ACC112 (cell line): ENCODE data around the gene PFDN1.

ENCODE experiments used
- H2AFZ ChIP-seq: fragments of 200-600 bp; sonication (generic); one replicate; pipeline ENCODE4 v1.6.0; 2017; ENCODE audit warnings: antibody characterized with exemption, low read length; ENCODE audit not compliant: unreplicated experiment
- H3K27ac ChIP-seq: fragments of 200-600 bp; sonication (generic); 2 replicates; pipeline ENCODE4 v1.5.1; 2014; ENCODE audit warnings: low read depth, mild to moderate bottlenecking, antibody characterized with exemption, low read length, moderate library complexity
- H3K27me3 ChIP-seq: fragments of 200-600 bp; sonication (generic); 2 replicates; pipeline ENCODE4 v1.6.1; 2014; ENCODE audit warnings: mild to moderate bottlenecking, antibody characterized with exemption, low read length, moderate library complexity, mixed read lengths; ENCODE audit not compliant: insufficient read depth
- H3K36me3 ChIP-seq: fragments of 200-600 bp; sonication (generic); 2 replicates; pipeline ENCODE4 v1.6.1; 2016; ENCODE audit warnings: mild to moderate bottlenecking, antibody characterized with exemption, low read length, moderate library complexity, mixed read lengths; ENCODE audit not compliant: insufficient read depth
- H3K4me1 ChIP-seq: fragments of 200-600 bp; sonication (generic); one replicate; pipeline ENCODE4 v1.6.1; 2016; ENCODE audit warnings: low read length, mixed read lengths; ENCODE audit not compliant: insufficient read depth, unreplicated experiment, control insufficient read depth
- H3K4me3 ChIP-seq: fragments of 200-600 bp; sonication (generic); 2 replicates; pipeline ENCODE4 v1.5.1; 2014; ENCODE audit warnings: mild to moderate bottlenecking, low read depth, low read length
- H3K79me2 ChIP-seq: fragments of 200-600 bp; sonication (generic); one replicate; pipeline ENCODE4 v1.6.0; 2016; ENCODE audit warnings: low read length; ENCODE audit not compliant: control insufficient read depth, unreplicated experiment, insufficient read depth

Gene PFDN1

DNA sequence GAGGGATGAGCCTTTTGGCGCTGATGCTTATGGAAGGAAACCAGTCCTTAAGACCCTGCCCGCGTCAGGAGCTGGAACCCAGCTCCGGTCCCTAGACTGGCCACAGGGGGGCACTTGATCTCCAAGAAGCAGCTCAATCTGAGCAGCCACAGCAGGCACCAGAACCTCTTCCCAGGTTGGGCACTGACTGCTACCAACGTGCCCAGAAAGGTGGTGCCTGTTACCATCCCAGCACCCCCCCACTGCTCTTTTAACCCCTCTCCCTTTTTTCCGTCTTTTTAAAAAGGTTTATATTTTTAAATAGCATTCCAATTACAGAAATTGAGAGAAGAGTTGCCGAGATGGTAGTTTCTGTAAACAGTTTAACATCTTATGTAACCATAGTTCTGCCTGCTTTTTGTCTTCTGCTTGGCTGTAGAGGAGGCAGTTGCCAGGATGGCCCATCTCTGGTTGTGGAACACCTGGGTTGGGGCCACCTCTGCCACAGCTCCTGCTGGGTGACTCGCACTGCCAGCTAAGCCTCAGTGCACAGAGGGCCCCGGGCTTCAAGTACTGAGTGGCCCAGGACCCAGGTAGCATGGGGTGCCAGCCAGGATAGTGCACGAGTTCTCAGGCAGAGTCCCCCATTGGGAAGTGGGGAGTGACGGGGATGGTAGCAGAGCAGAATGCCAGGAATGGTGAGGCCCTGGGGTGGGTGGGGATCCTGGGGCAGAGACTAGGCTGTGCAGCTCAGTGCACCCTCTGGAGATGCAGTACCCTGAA, 62.8 kb downstream of the PFDN1 start:
- peaks cover 17% of the 10 kb centered on the region for H3K4me1 ChIP-seq
- no peak overlapping the region for H2AFZ ChIP-seq
- H3K36me3 ChIP-seq, result 0 out of 2 replicates have a peak, but pooled peaks cover 4% of the 10 kb centered on the region
- H3K4me3 ChIP-seq, result no peak overlapping the region
- no peaks in the 10 kb centered on the region for H3K79me2 ChIP-seq
- no peaks in the 10 kb centered on the region for H3K27me3 ChIP-seq
- no peak overlapping the region for H3K27ac ChIP-seq

DNA sequence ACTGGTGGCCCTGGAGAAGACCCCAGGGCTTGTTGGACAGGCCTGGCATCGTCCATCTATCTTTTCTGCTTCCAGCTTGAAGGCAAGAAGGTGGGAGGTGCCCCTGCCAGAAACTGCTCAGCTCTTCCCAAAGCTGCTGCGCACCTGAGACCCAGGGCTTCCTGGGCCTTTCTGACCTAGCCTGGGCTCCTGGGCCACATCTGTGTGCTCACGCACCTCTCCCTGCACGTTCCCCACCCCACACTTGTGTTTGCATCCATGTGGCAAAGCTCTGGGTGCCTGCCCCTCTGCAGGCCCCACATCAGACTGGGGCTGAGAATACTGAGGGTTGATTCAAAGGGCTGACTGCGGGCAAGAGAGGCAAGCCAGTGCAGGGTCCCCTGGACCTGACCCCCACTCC, 63.4 kb downstream of the PFDN1 start:
- Histone ChIP-seq H3K79me2 (no peaks in the 10 kb centered on the region), H3K4me3 (no peak overlapping the region), H3K4me1 (peaks cover 12% of the 10 kb centered on the region), H3K27ac (no peak overlapping the region), H3K36me3 (no peaks in the 10 kb centered on the region), H3K27me3 (no peaks in the 10 kb centered on the region), H2AFZ (no peak overlapping the region)

DNA sequence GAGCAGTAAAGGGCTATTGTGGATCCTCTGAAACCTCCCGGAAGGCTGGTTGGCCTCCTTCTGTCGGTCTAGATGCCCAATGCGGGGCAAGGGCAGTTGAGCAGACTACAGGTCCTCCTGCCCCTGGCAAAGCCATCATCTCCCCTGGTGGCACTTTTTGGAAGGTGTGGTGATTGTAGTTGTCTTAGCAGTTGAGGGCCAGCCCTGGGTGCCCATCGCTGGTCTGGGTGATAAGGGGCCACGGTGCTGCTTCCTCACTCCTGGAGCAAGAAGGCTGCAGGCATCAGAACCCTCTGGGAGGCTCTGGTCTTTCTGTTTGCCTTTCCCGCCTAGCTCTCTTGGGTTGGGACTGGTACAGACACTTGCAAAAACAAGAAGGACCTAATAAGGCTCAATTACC, 64.1 kb downstream of the PFDN1 start:
- H3K4me1 ChIP-seq, result peaks cover 12% of the 10 kb centered on the region
- no peak overlapping the region for H3K4me3 ChIP-seq
- H3K36me3 ChIP-seq, result no peaks in the 10 kb centered on the region
- H2AFZ ChIP-seq, result no peak overlapping the region
- no peak overlapping the region for H3K27ac ChIP-seq
- no peaks in the 10 kb centered on the region for H3K27me3 ChIP-seq
- H3K79me2 ChIP-seq, result no peaks in the 10 kb centered on the region

- no peak overlapping the region for H3K27ac ChIP-seq
- no peak overlapping the region for H3K4me3 ChIP-seq
- no peaks in the 10 kb centered on the region for H3K36me3 ChIP-seq
- no peak overlapping the region for H2AFZ ChIP-seq
- peaks cover 12% of the 10 kb centered on the region for H3K4me1 ChIP-seq
- no peaks in the 10 kb centered on the region for H3K79me2 ChIP-seq
- H3K27me3 ChIP-seq, result no peaks in the 10 kb centered on the region
These were observed 65.9 kb downstream of the PFDN1 start for GRCh38 chr5:140236891-140237598.

DNA sequence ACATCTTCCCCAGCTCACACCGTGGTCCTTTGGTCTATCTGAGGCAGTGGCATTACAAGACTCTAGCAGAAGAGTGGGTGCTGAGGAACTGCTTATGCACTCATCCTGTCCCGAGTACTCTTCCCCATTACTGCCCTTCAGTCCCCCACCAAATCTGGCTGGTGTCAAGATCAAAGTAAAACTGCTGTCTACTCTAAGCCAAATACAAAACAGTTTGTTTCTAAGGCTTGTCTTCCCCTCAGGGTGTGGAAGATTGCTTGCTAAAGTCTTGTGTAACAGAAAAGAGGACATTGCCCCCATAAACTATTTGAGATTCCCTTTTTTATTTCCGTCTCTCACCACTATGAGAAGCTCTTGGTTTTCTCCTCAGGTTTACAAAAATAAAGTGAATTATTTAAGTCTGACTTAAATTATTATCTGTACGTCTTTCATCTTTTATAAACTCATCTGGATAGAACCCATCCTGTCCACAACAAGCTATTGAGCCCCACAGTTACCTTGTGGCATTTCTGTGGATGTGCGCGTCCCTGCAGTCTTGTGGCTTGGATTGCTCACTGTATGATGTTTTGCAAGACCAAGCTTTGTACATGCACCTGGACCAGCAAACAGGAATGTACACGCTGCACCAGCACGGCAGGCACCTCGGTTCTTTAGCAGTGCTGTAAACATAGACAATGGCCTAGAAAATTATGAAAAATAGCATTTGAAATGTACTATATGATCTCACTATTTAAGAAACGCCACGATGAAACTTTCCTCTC, 66.9 kb downstream of the PFDN1 start:
- H3K27ac ChIP-seq, result no peak overlapping the region
- no peaks in the 10 kb centered on the region for H3K79me2 ChIP-seq
- H3K36me3 ChIP-seq, result no peaks in the 10 kb centered on the region
- H3K4me3 ChIP-seq, result no peak overlapping the region
- no peak overlapping the region for H2AFZ ChIP-seq
- no peaks in the 10 kb centered on the region for H3K27me3 ChIP-seq
- H3K4me1 ChIP-seq, result peaks cover 2% of the 10 kb centered on the region

DNA sequence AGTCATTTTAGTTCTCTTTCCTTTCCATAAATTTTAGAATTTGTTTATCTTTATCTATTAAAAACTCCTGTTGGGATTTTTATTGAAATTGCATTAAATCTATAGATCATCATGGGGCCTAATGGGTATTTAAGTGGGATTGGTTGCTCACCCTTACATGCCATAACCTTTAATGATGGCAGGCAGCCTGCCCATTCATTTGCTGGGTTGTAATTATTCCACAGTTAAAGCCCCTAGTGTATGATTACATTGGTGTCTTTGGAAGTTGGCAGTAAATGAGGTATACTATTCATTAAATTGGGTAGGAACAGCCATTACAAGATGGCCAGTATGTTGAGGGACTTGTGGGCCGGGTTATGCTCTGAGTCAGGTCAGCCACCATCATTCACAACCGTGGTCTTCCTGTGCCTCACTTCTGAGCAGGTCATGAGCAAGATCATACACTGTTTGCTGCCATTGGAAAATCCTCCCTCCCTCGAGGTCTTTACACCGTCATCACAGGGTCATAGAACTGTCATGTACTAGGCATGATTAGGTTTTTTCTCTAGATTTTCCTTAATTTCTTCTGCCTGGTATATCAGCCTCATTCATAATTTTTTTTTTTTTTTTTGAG, 68.4 kb downstream of the PFDN1 start:
- no peak overlapping the region for H2AFZ ChIP-seq
- no peaks in the 10 kb centered on the region for H3K27me3 ChIP-seq
- no peaks in the 10 kb centered on the region for H3K79me2 ChIP-seq
- H3K4me1 ChIP-seq, result no peaks in the 10 kb centered on the region
- H3K4me3 ChIP-seq, result no peak overlapping the region
- no peak overlapping the region for H3K27ac ChIP-seq
- H3K36me3 ChIP-seq, result no peaks in the 10 kb centered on the region

DNA sequence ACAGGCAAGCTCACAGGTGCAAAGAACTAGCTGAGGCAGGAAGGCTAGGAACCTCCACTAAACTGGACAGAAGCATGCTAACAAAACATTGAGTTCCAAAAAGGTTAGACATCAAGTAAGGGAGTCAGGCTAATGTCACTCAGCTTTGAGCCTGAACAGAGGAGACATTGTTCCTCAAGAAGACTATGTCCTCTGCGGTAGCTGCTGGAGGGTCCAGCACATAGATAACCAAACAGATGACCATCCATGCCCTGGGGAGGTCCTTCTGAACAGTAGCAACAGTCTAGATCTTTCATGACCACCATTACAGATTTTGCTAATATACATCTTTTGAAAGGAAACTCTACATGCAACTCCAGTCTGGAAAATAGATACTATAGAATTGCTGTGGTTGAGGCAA, 70.2 kb downstream of the PFDN1 start:
- no peaks in the 10 kb centered on the region for H3K27me3 ChIP-seq
- no peak overlapping the region for H3K27ac ChIP-seq
- no peaks in the 10 kb centered on the region for H3K79me2 ChIP-seq
- no peak overlapping the region for H2AFZ ChIP-seq
- no peak overlapping the region for H3K4me3 ChIP-seq
- no peaks in the 10 kb centered on the region for H3K36me3 ChIP-seq
- no peaks in the 10 kb centered on the region for H3K4me1 ChIP-seq

DNA sequence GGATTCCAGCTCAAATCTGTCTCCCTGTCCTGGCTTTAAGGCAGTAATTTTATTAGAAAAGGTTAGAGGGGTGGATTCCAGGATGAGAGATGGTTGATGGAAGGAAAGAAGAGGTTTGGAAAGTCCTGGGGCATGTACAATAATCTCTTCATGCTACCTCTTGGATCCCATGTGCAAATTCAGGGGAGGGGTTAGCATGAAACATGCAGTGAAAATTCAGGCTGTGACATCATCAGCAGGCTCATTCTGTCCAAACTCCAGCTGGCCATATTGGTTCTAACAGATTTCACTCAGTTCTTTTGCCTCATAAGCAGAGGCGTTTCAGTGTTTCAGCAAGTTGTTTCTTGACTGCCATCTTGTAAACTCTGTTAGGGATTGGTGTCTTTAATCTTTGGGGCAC, 72.5 kb downstream of the PFDN1 start:
- Histone ChIP-seq H3K27ac (no peak overlapping the region), H3K4me1 (no peaks in the 10 kb centered on the region), H3K27me3 (no peaks in the 10 kb centered on the region), H3K36me3 (no peaks in the 10 kb centered on the region), H2AFZ (no peak overlapping the region), H3K4me3 (no peak overlapping the region), H3K79me2 (no peaks in the 10 kb centered on the region)

DNA sequence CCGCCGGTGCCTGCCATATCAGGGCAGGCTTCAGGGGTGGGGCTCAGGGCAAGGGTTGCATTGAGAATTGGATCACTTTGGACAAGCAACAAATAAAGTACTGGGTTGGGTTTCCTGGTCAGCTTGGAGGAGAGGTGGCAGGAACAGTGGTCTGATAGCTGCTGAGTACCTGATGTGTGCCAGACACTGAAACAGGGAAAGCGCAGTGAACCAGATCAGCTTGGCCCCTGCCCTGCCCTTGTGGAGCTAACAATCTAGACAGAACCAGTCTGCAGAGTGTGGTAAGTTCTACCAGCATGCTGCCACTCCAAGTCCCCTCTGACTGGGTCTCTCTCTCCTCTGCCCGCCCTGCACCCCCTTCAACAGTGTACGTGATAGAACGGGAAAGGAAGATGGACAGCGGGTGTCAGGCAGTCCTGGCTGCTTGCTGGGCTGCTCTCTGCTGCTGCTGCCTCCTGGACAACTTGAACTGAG, 74.5 kb downstream of the PFDN1 start:
- Histone ChIP-seq H3K27me3 (no peaks in the 10 kb centered on the region), H3K36me3 (no peaks in the 10 kb centered on the region), H3K4me3 (no peak overlapping the region)

DNA sequence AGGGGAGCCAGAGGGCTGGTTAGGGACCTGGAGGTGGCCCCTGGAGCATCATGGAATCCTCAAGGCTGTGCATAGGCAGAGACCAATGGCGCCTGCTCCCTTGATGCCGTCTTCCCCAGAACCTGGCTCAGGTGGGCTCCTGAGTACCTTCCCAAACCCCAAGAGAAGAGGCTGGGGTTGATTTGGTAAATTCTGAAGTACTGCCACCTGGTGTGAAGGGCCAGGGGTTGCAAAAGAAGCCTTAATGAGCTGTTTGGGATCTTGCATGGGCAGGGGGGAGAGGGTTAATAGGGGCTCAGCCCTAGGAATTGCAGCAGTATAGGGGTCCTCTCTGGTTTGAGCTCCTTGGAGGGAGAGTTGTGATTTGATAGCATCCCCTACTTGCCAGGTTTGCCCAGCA, 75.9 kb downstream of the PFDN1 start:
- H3K4me1 ChIP-seq, result peaks cover 19% of the 10 kb centered on the region
- no peaks in the 10 kb centered on the region for H3K36me3 ChIP-seq
- no peaks in the 10 kb centered on the region for H3K27me3 ChIP-seq
- peaks cover 6% of the 10 kb centered on the region for H3K79me2 ChIP-seq
- no peak overlapping the region for H2AFZ ChIP-seq
- H3K27ac ChIP-seq, result no peak overlapping the region
- no peak overlapping the region for H3K4me3 ChIP-seq

More for the DNA sequence above, 74.5 kb downstream of the PFDN1 start:
- Histone ChIP-seq H3K4me1 (peaks cover 5% of the 10 kb centered on the region), H3K79me2 (peaks cover 3% of the 10 kb centered on the region), H2AFZ (no peak overlapping the region), H3K27ac (no peak overlapping the region)
